Measurements from ENCODE around the gene TMEM131. TPM values are rescaled to one million over a fixed set of nuclear protein-coding genes. Genes with fewer than 3 reads are reported as not detected.

TMEM131 gene
- total and polyA plus RNA-seq, 2 of the 8 experiments (the other 6 are each of a cell fraction or from before 2014, with no cell fraction given) = 9.7 to 22.9 TPM

DNA sequence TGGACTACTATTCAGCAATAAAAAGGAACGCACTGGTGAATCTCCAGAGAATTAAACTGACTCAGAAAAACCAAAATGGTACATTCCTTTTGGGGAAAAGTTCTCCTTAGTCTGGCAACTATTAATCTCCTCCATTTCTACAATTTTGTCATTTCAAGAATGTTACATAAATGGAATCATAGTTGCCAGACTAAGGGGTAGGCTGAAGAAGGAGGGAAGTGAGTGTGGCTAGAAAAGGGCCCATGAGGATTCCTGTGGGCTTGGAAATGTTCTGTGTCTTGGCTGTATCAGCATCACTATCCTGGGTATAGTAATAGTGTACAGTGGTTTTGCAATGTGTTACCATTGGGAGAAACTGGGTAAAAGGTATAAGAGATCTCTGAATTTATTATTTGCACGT is 209.9 kb downstream of the TMEM131 start:
- H2AFZ ChIP-seq (ENCODE audit: low read length) = no peak overlapping the region
- FAIRE-seq (no peak), DNase-seq (ENCODE audit: low read depth in 1 of 2, low spot score in 2 of 2) (no peak)
- no peak overlapping the region for H3K4me2 ChIP-seq (ENCODE audit: insufficient read depth in 1 of 2, low read depth in 2 of 2, low read length in 2 of 2)
- H3K23ac ChIP-seq (ENCODE audit: insufficient read length) = no peak overlapping the region
- H3K9ac ChIP-seq (replicated peaks in 1 of 4; ENCODE audit: extremely low read depth in 1 of 4, low read depth in 3 of 4, low read length in 3 of 4) = no peak overlapping the region
- H2BK20ac ChIP-seq (ENCODE audit: low read length) = no peak overlapping the region
- H3K4me3 ChIP-seq (ENCODE audit: extremely low read depth in 1 of 4, insufficient read depth in 2 of 4, low read depth in 3 of 4, low read length in 4 of 4) = no peak overlapping the region
- no peak overlapping the region for H2BK12ac ChIP-seq (ENCODE audit: low read depth, low read length)
- 91% methylated on average over 2 of the region's 2 CpGs; no CpG with 5 or more reads in 1 of the 2 experiments for WGBS, 2 experiments (ENCODE audit: extremely low coverage in 1 of 2, insufficient coverage in 1 of 2, insufficient read length in 1 of 2, insufficient replicate concordance in 2 of 2, low coverage in 1 of 2, low lambda C conversion rate in 2 of 2, missing lambda C conversion rate in 1 of 2)
- no peak overlapping the region for H3K14ac ChIP-seq (ENCODE audit: insufficient read length)
- H3K4me1 ChIP-seq (replicated peaks in 1 of 4; ENCODE audit: control insufficient read depth in 3 of 4, insufficient read depth in 4 of 4, low read length in 3 of 4) = no peaks in the 10 kb centered on the region; a peak in 1 of 7 replicates
- no peak overlapping the region for H4K8ac ChIP-seq (ENCODE audit: extremely low read depth, insufficient read depth, low read length)
- H3K27me3 ChIP-seq (replicated peaks in 1 of 4; ENCODE audit: control insufficient read depth in 3 of 4, extremely low read depth in 1 of 4, insufficient read depth in 3 of 4, low read length in 3 of 4) = no peaks in the 10 kb centered on the region; a peak in 2 of 7 replicates
- H3K79me2 ChIP-seq (ENCODE audit: control insufficient read depth in 1 of 2, insufficient read depth in 2 of 2, low read length in 2 of 2) = no peaks in the 10 kb centered on the region
- no peak overlapping the region for H4K5ac ChIP-seq (ENCODE audit: insufficient read length, low read depth, low read length)
- H4K20me1 ChIP-seq (replicated peaks in 1 of 2; ENCODE audit: control insufficient read depth in 1 of 2, insufficient read depth in 2 of 2, low read length in 2 of 2) = no peaks in the 10 kb centered on the region
- H3K4ac ChIP-seq (replicated peaks; ENCODE audit: insufficient read length, low read depth, low read length) = no peak overlapping the region
- no peak overlapping the region for H4K91ac ChIP-seq (replicated peaks; ENCODE audit: insufficient read length, low read length)
- H2BK5ac ChIP-seq (ENCODE audit: low read depth, low read length) = no peak overlapping the region
- H3K36me3 ChIP-seq (ENCODE audit: control insufficient read depth in 2 of 4, insufficient read depth in 4 of 4, low read length in 3 of 4) = 0 out of 8 replicates have a peak, but pooled peaks cover 0 to 2% (median 0%) of the 10 kb centered on the region in 4 experiments
- POLR2A ChIA-PET (ENCODE audit: partially characterized antibody) = no interaction called here
- H2AK5ac ChIP-seq (ENCODE audit: low read depth, low read length) = no peak overlapping the region
- CTCF ChIA-PET (ENCODE audit: partially characterized antibody) = interaction anchor here (1.7 to 2.5 kb wide), 2 partner anchors 12 to 21 kb away, joined by 4 to 17 read pairs; no protein-coding TSS in a partner anchor
- H3K27ac ChIP-seq (ENCODE audit: low read depth, low read length) = no peak overlapping the region
- H3K56ac ChIP-seq (replicated peaks; ENCODE audit: insufficient read length, low read depth, low read length) = no peak overlapping the region
- H3K79me1 ChIP-seq (ENCODE audit: low read depth, low read length) = no peaks in the 10 kb centered on the region; the same call in 1 of the 2 replicates
- no peak overlapping the region for H2BK15ac ChIP-seq (ENCODE audit: low read length)
- no peaks in the 10 kb centered on the region for H3K23me2 ChIP-seq (ENCODE audit: low read depth, low read length)
- no peaks in the 10 kb centered on the region for H3K9me3 ChIP-seq (ENCODE audit: insufficient read depth in 2 of 2, low read depth in 1 of 2, low read length in 1 of 2)
- no peak overlapping the region for H3K18ac ChIP-seq (ENCODE audit: extremely low read depth, low read length)
- H2BK120ac ChIP-seq (replicated peaks; ENCODE audit: low read depth, low read length) = no peak overlapping the region
- TF ChIP-seq EP300 (IDR thresholded peaks at IDR 0.05; ENCODE audit: borderline replicate concordance in 1 of 2, low read depth in 2 of 2, low read length in 2 of 2) (no peak), TAF7 (optimal IDR thresholded peaks at IDR 0.05; ENCODE audit: borderline replicate concordance, low read depth, low read length) (no peak), FOSL1 (IDR thresholded peaks at IDR 0.05; ENCODE audit: insufficient read depth, low read depth, low read length) (no peak), NRF1 (IDR thresholded peaks at IDR 0.05; ENCODE audit: low read depth, low read length) (no peak), CHD2 (IDR thresholded peaks at IDR 0.05; ENCODE audit: low read length) (no peak), HDAC6 (IDR thresholded peaks at IDR 0.05; ENCODE audit: low read depth, low read length) (no peak), KDM1A (IDR thresholded peaks at IDR 0.05; ENCODE audit: borderline replicate concordance, low read length) (no peak), SAP30 (IDR thresholded peaks at IDR 0.05; ENCODE audit: insufficient read depth, insufficient replicate concordance, low read length) (no peak), CEBPB (IDR thresholded peaks at IDR 0.05; ENCODE audit: low read depth, low read length) (no peak), CTBP2 (IDR thresholded peaks at IDR 0.05; ENCODE audit: borderline replicate concordance, insufficient read depth, insufficient read length, low read length) (no peak)
- TF ChIP-seq, protein P1, sequence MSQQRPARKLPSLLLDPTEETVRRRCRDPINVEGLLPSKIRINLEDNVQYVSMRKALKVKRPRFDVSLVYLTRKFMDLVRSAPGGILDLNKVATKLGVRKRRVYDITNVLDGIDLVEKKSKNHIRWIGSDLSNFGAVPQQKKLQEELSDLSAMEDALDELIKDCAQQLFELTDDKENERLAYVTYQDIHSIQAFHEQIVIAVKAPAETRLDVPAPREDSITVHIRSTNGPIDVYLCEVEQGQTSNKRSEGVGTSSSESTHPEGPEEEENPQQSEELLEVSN (IDR thresholded peaks at IDR 0.05) = no peak

Data from H1 (cell line).